CMK (cell line): Measurements from ENCODE around the gene ABCB11.
A peak's percentile ranks its signal among the peaks of the same experiment; 100 is the strongest.
"Not testable (repeated sequence)": the region's sequence is repeated elsewhere in the genome, so short reads cannot be mapped to it uniquely, and the experiment has no call there.

Experiments
- DNase-seq: peaks from one replicate; pipeline ENCODE4 v3.0.0-alpha.2; 2010; ENCODE audit warnings: low read depth

ABCB11 gene

DNA sequence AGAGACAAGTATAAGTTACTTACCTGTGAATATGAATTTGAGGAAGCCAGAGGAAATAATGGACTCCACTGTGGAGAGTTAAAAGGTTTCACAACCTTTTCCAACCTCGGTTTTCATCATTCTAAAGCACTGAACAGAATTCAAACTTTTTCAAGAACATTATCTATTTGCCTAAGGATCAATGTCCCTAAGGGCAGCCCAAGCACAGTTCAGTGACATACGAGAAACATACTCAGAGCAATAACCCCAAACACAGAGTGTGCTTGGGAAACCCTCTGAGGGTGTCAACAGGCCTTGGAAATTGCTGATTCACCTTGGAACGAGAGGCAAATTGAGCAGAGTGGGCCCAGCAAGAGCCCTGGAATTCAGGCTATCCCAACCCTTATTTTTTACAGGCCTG lies at the start of gene ABCB11:
Gene ABCB11 (minus strand): TSS at position 123 of the 400 bp plus-strand sequence. CDS start 13,199 bp downstream, outside the sequence.
- DNase-seq: no peak

DNA sequence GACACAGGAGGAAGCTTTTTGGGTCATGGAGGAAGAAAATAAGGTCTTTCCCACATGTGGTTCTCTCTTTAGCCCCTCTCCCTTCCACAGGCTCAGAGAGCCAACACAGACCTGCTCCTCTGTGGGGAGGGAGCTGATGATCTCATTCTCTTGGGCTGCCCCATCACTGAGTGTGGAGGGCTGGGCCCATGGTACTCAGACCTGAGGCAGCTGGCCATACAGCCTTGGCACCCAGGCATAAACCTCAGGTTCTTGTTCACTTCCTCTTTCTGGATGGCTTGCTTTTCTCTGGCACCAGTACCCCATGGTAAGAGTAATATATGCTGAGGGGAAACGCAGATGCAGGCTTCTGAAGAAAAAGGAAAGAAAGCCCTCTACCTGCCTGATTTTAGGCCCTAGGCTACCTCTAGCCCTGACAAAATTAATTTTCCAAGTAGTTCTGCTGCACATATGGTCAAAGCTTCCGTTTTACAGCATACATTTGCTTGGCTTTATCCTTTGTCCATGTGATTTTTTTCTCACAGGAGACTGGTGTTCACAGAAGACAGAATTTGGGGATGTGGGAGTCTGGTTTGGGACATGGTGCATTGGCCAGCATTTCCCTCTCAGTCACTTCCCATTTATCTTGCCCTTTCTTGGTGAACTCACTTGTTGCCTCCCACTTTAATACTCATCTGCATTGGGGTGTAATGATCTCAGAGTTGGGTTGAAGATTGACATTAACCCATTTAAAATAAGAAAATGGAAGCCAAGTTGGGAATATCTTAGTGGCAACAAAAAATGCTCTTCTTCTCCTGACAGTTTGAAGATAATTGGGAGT lies 49.3 kb upstream of the ABCB11 start:
- no peak for DNase-seq

DNA sequence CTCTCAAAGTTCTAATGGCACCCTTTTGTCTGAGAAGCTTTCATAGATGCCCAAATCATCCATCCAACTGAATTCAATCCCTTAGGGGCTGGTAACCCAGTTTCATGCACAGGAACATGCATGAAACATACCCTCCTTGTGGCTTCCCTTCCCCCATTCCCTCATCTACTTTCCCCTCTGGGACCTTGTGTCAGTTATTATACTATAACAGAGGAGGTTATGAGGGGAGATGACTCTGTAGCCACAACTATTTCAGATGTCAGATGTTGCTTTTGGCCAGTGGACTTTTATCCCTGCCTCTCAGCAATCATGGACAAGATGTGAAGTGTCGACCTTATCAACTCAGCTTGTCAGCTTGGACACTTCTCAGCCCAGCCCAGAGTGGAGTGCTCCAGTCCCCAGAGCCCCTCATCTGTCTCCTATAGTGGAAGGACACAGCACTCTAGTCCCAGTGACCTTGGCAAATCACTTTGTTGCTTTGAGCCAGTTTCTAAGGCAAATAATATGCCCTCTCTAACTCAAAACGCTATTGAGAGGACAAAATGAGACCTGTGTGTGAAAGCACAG lies 46.6 kb upstream of the ABCB11 start:
- no peak for DNase-seq

DNA sequence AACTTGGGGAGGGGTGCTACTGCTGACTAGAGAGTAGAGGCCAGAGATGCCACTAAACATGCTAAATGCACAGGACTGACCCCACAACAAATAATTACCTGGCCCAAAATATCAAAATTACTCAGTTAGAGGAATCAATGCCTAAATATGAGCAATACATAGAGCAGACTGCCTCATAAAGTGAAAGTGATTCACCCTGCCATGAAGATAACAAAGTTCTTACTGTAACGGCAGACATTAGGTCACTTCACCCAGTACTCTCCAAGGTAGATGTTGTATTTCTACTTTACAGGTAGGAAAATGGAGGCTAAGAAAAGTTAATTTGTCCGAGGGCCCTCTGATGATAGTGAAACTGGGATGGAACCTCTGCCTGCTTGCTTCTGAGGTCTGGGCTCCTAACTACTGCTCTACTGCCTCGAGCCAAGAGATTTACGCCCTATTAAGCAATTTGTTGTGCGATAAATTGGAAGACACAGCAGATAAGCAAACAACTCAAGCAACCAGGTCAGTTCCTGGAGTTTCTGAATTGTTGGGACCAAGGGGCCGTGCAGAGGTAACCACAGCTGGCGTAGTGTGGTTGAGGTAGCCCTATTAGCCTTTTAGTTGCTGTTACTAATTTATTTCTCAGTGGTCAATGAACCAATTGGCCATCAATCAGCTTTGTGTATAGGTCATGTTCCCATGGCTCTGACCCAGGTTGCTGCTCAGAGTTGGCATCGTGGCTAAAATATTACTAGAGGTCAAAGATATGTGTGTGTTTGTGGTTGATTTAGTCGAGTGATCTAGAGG lies 43.0 kb upstream of the ABCB11 start:
- no peak for DNase-seq

DNA sequence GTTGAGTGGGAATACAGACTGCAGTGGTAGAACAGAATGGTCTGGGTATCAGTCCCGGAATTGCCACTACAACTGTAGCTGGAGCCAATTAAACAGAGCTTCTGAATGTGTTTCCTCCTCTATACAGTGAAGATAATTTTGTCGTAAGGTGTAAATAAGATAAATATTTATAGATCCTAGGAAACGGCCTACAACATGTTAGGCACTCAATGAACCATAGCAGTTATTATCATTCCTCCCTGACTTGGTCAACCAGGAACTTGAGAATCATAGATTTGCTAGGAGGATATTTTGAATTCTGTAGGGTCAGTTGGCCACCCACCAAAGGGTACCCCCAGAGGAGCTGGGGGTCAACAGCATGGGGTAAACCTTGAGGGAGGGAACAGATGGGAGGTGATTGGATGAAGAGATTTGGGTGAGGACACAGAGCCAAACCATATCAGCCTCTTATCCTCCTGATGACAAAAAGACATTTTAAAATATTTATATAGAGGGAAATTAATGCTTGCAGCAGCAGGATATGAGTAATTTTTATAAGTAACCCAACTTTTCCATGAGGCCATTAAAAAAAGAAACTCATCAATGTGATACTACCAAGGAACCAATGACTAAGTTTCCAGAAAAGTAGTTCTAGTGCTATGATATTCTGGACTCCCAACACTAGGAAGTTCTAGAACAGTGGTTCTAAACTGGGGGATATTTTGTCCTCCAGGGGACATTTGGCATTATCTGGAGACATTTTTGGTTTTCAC lies 42.3 kb upstream of the ABCB11 start:
- DNase-seq: no peak

DNA sequence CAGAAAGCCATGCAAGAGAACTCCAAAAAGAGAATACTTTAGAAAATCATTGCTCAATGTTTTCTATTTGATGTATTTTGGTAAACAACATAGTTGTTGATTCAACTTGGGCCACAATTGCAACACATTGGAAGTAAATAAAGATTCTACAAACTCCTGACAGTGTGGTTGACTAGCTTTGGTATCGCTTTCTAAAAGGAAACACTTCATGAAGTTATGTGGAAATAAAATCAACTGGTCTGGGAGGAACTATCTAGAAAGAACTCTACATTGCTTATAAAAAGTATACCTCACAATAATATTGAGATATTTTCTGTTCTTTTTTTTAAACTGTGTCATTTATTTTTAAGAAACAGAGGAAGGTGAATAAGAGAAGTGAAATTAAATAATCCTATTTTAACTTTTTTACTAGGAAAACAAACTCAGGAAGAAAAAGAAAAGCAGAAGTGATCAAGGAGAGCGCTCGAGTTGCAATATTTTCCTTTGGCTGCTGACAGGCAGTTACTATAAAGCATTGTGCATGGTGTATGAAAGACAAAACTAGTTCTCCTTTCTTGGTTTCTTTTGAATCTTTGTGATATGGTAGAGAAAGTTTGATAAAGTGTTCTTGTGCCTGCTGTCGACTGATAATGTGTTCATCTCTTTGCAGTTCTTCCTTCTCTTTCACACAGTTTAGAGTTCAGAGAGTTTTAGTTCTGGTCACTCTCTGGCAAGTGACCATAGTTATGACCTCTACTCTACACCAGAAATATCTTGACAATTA lies 41.2 kb upstream of the ABCB11 start:
- DNase-seq: no peak

DNA sequence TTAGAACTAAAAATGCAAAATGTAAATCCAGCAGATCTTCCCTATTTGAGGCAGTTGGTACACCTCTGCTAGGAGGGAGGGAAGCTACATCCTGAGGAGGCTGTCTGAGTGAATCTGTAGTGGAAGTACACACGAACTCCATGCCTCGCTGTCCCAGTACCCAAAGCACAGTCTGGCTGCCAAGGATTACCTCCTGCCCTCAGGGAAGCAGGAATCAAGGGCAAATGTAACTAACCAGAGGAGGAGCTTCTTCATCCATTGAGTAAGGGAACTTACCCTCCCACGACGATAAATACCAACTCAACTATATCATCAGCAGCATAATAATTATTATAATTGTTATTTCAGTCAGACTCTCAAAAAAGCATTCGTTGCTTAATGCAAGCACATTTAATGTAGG lies 40.3 kb upstream of the ABCB11 start:
- no peak for DNase-seq

DNA sequence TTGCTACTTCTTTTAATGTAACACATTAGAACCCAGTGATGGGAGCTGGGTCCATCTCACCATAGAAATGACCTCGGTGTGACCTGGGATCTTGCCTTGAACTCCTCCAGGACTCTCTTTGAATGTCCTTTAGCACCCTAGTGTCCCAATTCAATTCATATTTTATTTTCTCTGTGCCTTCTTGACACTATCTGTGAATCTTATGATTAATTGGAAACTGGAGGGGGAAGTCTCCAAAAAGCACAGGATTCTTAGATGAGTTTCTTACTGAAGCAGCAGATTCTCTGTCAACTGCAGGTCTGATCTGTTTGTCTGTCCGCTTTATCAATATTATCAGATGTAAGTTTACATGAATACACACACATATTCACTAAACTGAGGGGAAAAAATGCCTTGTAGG lies 38.7 kb upstream of the ABCB11 start:
- no peak for DNase-seq

DNA sequence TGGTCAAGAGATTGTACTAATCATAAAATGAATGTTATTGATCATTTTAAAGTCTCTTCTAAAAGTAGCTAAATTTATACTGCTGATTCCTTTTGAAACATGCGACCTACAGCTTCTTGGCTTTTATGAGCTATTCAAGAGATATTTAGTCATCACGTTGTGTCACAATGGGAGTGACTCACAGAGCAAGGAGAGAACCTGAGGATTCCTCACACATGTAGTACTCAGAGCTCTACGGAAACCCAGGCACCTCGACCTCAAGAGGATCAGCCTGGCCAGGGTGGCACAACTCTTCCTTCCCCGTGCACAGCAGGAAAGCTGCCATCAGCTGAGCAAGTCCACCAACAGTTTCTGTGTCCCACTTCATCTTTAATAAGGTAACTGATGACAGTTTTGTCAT lies 38.2 kb upstream of the ABCB11 start, which contains the start of gene DHRS9:
Gene DHRS9 (plus strand): TSS at position 223 of the 400 bp plus-strand sequence. CDS start 12,019 bp downstream, outside the sequence.
- DNase-seq: no peak

DNA sequence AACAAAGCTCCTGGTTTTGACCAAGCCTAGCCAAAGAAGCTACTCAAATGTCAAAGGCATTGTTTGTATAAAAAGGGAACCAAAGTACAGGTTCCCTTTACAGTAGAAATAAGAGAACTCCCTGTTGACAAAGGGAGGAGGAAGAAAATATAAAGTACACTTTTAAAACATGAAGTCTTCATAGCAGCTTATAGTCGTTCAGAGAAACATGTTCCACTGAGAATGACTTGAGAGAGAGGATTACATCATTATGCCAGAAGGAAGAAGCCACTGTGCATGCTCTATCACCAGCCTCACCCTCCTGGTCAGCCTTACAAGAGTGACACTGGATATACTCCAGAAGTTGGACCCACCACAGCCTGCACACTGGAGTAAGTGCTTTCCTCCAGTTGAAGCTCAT lies 35.8 kb upstream of the ABCB11 start:
- DNase-seq: no peak

DNA sequence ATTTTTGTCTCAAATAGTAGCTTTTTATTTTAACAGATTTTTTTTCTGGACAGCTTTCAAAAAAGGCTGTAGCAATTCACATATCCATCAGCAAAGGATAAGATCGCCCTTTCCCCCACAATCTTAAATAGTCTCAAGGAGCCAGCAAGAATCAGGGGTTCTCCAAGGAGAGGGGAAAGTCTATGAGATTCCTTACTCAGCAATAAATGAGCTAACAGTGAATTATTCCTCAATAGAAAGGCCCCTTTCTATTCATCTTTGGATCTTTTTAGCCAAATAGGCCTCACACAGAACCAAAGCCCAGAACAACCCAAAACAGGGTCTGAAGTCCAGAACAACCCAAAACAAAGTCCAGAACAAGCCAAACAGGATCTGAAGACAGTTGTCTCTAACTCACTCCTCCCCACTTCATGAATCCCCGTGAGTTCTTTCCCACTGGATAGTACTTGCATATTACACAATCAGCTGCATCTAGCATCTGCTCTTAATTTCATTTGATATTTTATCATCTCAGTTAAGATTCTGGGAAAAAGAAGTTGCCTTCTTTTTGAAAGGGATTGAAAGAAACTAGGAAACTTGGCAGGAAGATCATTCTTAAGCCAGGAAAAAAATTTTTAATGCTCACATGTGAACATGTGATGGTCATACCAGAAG lies 34.9 kb upstream of the ABCB11 start:
- DNase-seq: no peak

DNA sequence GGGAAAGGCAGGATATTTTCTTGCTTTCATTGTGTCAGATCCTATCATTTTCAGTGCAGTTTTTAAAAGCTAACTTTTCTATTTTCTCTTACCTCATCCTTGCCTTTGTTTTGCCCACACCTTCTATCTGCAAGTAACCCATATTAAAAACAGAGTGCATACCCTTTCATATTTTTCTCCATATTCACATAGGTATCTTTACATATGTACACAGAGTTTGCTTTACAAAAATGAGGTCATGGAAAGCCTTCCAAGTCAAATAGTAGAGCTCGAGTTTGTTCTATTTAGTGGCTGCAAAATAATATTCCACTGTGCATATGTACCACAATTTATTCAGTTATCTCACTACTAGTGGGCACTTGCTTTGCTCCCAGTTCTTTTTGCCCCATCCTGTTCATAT lies 34.3 kb upstream of the ABCB11 start:
- no peak for DNase-seq

DNA sequence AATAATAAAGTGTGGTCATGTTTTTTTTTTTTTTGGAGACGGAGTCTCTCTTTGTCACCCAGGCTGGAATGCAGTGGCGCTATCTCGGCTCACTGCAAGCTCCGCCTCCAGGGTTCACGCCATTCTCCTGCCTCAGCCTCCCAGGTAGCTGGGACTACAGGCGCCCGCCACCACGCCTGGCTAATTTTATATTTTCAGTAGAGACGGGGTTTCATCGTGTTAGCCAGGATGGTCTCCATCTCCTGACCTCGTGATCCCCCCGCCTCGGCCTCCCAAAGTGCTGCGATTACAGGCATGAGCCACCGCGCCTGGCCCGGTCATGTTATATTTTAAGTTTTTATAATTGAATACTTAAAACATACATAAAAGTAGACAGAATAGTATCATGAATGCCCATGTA lies 33.1 kb upstream of the ABCB11 start:
- not testable (repeated sequence) for DNase-seq

DNA sequence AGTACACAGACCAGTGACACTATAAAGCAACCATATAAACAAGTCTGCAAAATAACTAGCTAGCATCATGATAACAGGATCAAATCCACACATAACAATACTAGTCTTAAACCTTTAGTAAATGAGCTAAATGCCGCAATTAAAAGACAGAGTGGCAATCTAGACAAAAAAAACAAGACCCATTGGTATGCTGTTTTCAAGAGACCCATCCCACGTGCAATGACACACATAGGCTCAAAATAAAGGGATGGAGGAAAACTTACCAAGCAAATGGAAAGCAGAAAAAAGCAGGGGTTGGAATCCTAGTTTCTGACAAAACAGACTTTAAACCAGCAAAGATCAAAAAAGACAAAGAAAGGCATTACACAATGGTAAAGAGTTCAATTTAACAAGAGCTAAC lies 23.5 kb upstream of the ABCB11 start:
- not testable (repeated sequence) for DNase-seq

DNA sequence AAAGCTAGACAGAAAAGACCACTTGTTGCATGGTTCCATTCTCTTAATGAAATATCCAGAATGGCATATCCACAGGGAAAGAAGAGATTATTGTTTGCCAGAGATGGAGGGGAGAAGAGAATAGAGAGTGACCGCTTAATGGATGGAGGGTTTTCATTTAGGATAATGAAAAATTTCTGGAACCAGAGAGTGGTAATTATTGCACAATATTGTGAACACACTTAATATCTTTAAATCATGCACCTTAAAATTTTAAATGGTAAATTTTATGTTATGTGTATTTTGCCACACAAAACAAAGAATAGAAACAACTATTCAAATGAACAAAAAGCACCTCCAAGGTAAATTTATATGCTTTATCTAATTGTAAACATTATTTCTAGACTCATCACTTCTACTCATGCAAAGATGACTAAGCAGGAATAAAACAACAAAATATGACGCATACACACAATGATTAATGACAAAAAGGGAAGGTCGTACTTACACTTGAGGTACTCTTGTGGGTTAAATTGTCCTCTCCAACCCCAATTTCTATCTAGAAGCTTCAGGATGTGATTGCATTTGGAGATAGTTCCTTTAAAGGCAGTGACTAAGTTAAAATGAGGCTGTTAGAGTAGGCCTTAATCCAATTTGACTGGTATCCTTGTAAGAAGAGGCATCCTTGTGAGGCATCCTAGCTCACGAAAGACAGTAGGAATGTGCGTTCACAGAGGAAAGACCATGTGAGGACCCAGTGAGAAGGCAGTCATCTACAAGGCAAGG lies 19.5 kb upstream of the ABCB11 start:
- peak; percentile 69 for DNase-seq

DNA sequence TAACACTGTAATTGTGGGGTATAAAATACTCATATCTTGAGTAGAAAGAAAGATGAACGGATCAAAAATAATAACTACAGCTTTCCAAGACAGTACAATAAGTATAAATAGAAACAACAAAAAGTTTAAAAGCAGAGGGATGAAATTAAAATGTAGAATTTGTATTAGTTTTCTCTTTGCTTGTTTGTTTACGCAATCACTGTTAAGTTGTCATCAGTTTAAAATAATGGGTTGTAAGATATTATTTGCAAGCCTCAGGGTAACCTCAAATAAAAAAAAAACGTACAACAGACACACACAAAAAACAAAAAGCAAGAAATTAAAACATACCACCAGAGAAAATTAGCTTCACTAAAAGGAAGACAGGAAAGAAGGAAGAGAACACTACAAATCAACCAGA lies 18.0 kb upstream of the ABCB11 start:
- no peak for DNase-seq

DNA sequence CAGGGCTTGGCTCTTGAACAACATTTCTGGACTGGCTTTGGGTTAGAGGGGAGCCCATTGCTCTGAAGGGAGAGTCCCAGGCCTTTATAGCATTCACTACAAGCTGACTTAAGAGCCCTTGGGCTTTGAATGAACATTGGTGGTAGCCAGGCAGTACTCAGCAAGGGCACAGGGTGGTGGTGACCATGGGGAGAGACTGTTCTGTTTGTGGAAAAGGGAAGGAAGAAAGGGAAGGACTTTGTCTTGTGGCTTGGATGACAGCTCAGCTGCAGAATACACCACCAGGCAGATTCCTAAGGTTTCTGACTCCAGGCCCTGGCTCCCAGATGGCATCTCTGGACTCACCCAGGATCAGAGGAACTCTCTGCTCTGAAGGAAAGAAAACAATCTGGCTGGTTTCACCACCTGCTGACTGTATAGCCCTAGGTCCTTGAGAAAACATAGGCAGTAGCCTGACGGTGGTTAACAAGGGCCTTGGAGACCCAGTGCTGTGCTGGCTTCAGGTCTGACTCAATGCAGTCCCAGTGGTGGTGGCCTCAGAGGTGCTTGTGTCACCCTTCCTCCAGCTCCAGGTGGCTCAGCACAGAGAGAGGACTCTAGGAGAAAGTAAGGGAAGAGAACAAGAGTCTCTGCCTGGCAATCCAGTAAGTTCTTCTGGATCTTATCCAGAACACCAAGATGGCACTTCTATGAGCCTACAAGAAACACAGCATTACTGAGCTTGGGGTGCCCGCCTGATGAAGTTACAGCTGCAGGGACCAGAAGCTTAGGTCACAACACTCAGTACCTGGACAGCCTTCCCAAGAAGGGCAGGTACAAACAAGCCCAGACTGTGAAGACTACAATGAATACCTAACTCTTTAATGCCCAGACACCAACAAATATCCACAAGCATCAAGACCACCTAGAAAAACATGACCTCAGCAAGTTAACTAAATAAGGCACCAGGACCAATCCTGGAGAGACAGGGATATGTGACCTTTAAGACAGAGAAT lies 16.4 kb upstream of the ABCB11 start:
- DNase-seq: no peak

DNA sequence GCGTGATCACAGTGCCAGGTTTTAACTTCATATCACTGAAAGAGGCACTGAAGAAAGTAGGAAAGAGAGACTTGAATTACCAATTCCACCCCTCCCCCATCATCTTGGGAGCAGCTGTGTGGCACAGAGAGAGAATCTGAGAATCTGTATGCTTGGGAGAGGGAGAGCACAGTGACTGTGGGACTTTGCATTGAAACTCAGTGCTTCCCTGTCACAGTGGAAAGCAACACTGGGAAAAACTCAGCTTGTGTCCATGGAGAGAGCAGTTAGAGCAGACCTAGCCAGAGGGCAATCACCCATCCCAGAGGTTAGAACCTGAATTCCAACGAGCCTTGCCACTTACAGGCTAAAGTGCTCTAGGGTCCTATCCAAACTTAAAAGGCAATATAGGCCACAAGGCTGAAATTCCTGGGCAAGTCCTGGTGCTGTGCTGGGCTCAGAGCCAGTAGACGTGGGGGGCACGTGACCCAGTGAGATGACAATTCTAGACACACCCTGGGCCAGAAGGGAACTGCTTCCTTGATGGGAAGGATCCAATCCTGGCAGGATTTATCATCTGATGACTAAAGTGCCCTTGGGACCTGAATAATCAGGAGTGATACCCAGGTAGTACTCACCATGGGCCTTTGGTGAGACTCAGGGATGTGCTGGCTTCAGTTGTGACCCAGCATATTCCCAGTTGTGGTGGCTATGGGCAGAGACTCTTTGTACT lies 15.5 kb upstream of the ABCB11 start:
- no peak for DNase-seq
